GM12878 (cell line): Measurements from ENCODE around the gene TMEM132D. TPM values are rescaled to one million over a fixed set of nuclear protein-coding genes. Genes with fewer than 3 reads are reported as not detected.

Experiments used
- ATAC-seq: fragments of 200-7000 bp; cut with Tn5 transposase; 3 replicates; pipeline ENCODE4 v1.9.1; 2020; ENCODE audit warnings: mild to moderate bottlenecking, moderate library complexity
- BruUV-seq: library from RNA; stranded (reverse); fragments of 400-500 nt; replicated peaks from 2 replicates; lab custom pipeline; 2021; lab: Mats Ljungman, UMichigan
- CTCF ChIA-PET: fragments of 300-600 bp; sonication (Branson Sonifier 250); formaldehyde crosslinking; extraction: SDS; loops from one replicate; lab custom pipeline; 2021; ENCODE audit warnings: inconsistent platforms; lab: Yijun Ruan, JAX
- POLR2A ChIA-PET: fragments of 350-600 bp; formaldehyde crosslinking; extraction: SDS; loops from one replicate; lab custom pipeline; 2021; ENCODE audit warnings: inconsistent platforms; lab: Charles Lee
- RAD21 ChIA-PET: fragments of 300-600 bp; sonication (Branson Sonifier 250); formaldehyde crosslinking; loops from one replicate; lab custom pipeline; 2023; ENCODE audit warnings: antibody characterized with exemption; ENCODE audit not compliant: unreplicated experiment; lab: Charles Lee
- SMC1A ChIA-PET: fragments of 300-600 bp; sonication (Branson Sonifier 250); formaldehyde crosslinking; loops from one replicate; lab custom pipeline; 2023; ENCODE audit not compliant: unreplicated experiment, uncharacterized antibody; lab: Charles Lee
- DNase-seq: peaks from one replicate; pipeline ENCODE4 v3.0.0-alpha.2; 2011; ENCODE audit warnings: low read depth, low spot score
- FAIRE-seq: peaks from 3 replicates; lab custom pipeline; 2011; peaks lifted over from hg19 to GRCh38; lab: Jason Lieb, UNC
- H2AFZ ChIP-seq: 2 replicates; pipeline ENCODE4 v1.6.0; 2011; ENCODE audit warnings: low read depth, low read length, control low read depth; ENCODE audit not compliant: control insufficient read depth
- H3K27ac ChIP-seq: 2 replicates; pipeline ENCODE4 v1.5.1; 2011; ENCODE audit warnings: control low read depth; ENCODE audit not compliant: control insufficient read depth, insufficient read depth
- H3K27me3 ChIP-seq, 2 experiments: replicated peaks in 1 of 2; 2 replicates each; pipeline versions ENCODE4 v1.6.0 to v1.6.1; 2011; ENCODE audit warnings: low read length in 1 of 2; ENCODE audit not compliant: control insufficient read depth in 2 of 2, insufficient read depth in 2 of 2
- H3K36me3 ChIP-seq, 2 experiments: 2 replicates each; pipeline ENCODE4 v1.5.1; 2011; ENCODE audit warnings: low read length in 1 of 2; ENCODE audit not compliant: control insufficient read depth in 2 of 2, insufficient read depth in 2 of 2
- H3K4me1 ChIP-seq: 2 replicates; pipeline ENCODE4 v1.6.1; 2011; ENCODE audit warnings: mild to moderate bottlenecking, low read length, moderate library complexity, mixed read lengths; ENCODE audit not compliant: control insufficient read depth, insufficient read depth
- H3K4me2 ChIP-seq: 2 replicates; pipeline ENCODE4 v1.6.0; 2011; ENCODE audit warnings: control low read depth; ENCODE audit not compliant: control insufficient read depth, insufficient read depth
- H3K4me3 ChIP-seq: fragments of 200-600 bp; sonication (generic); 2 replicates; pipeline ENCODE4 v1.5.1; 2016
- H3K79me2 ChIP-seq: 2 replicates; pipeline ENCODE4 v1.6.0; 2011; ENCODE audit warnings: low read length; ENCODE audit not compliant: control insufficient read depth, insufficient read depth
- H3K9ac ChIP-seq: 2 replicates; pipeline ENCODE4 v1.8.0; 2011; ENCODE audit warnings: low read length, control low read depth, mixed read lengths; ENCODE audit not compliant: control insufficient read depth, insufficient read depth
- H3K9me3 ChIP-seq: replicated peaks from 3 replicates; pipeline ENCODE4 v1.5.1; 2011; ENCODE audit warnings: mild to moderate bottlenecking, low read length; ENCODE audit not compliant: control insufficient read depth, insufficient read depth
- H4K20me1 ChIP-seq: 2 replicates; pipeline ENCODE4 v1.6.0; 2011; ENCODE audit not compliant: control insufficient read depth, insufficient read depth
- ATF3 ChIP-seq: IDR thresholded peaks from 2 replicates; pipeline ENCODE4 v1.6.1; 2011; ENCODE audit warnings: low read depth, mild to moderate bottlenecking, low read length, moderate library complexity, borderline replicate concordance; ENCODE audit errors: extremely low read depth
- BCL3 ChIP-seq: IDR thresholded peaks from 2 replicates; pipeline ENCODE4 v1.6.1; 2011; ENCODE audit warnings: borderline replicate concordance, low read depth, mild to moderate bottlenecking, moderate library complexity, low read length; ENCODE audit not compliant: insufficient read depth, poor library complexity, severe bottlenecking
- BMI1 ChIP-seq: fragments of 450-650 bp; IDR thresholded peaks from 2 replicates; pipeline ENCODE4 v1.6.1; 2016; ENCODE audit warnings: mild to moderate bottlenecking, moderate library complexity, borderline replicate concordance
- CREM ChIP-seq: IDR thresholded peaks from 2 replicates; pipeline ENCODE4 v1.6.1; 2014; ENCODE audit warnings: antibody characterized with exemption, low read depth
- MAX ChIP-seq: IDR thresholded peaks from 2 replicates; pipeline ENCODE4 v1.6.1; 2012; ENCODE audit warnings: low read depth, low read length, improper control_type of control experiment
- MTA2 ChIP-seq: fragments of 450-650 bp; IDR thresholded peaks from 2 replicates; pipeline ENCODE4 v1.6.1; 2016; ENCODE audit warnings: low read depth, mild to moderate bottlenecking, moderate library complexity
- NFIC ChIP-seq: IDR thresholded peaks from 2 replicates; pipeline ENCODE4 v1.6.1; 2012; ENCODE audit warnings: low read depth, mild to moderate bottlenecking, inconsistent platforms, low read length, moderate library complexity
- PML ChIP-seq: IDR thresholded peaks from 2 replicates; pipeline ENCODE4 v1.6.1; 2012; ENCODE audit warnings: low read length, inconsistent platforms
- POLR2A ChIP-seq: IDR thresholded peaks from 2 replicates; pipeline ENCODE4 v1.6.1; 2011; ENCODE audit warnings: low read depth, mild to moderate bottlenecking, low read length
- STAT3 ChIP-seq: IDR thresholded peaks from 2 replicates; pipeline ENCODE4 v1.6.1; 2011; ENCODE audit warnings: low read depth, low read length, improper control_type of control experiment
- WGBS: methylation state at CpG from one replicate; pipeline ENCODE4 v1.1.6; 2016; ENCODE audit warnings: low lambda C conversion rate; ENCODE audit not compliant: insufficient replicate concordance, insufficient coverage; ENCODE audit errors: missing lambda C conversion rate; 5-methylcytosine and 5-hydroxymethylcytosine counted together
- in situ Hi-C: fragments of 300-500 bp; cut with MboI; formaldehyde crosslinking; loops from 9 replicates; pipeline ENCODE4 v1.14.3; 2018; ENCODE audit warnings: mixed read lengths
- intact Hi-C: fragments of 100-400 bp; cut with micrococcal nuclease; formaldehyde crosslinking; loops from one replicate; pipeline ENCODE4 v1.14.2; 2022; ENCODE audit not compliant: unreplicated experiment
- polyA plus RNA-seq, 11 experiments: library from polyadenylated mRNA; depleted of rRNA in 4 of 11; unstranded in 6 of 11; stranded (reverse) in 5 of 11; fragments of >200 nt; fragmentation: Nextera tagmentation in 4 of 11; fragmentation: Illumina TruSeq in 1 of 11; extraction: Ambion mirVana in 4 of 11; extraction: Trizol in 1 of 11; gene quantifications; 1 replicate in 1 of 11; 2 replicates in 10 of 11; pipeline versions ENCODE4 v1.2.1 to v1.2.3, GENCODE V29; 2011 to 2016; ENCODE audit warnings: inconsistent platforms in 2 of 11, missing spikeins in 2 of 11, low read depth in 1 of 11
- total RNA-seq, 4 experiments: library from RNA; depleted of rRNA in 3 of 4; stranded (reverse); fragments of >200 nt in 3 of 4; fragmentation: Illumina TruSeq in 1 of 4; extraction: Trizol in 1 of 4; gene quantifications; 2 replicates each; pipeline versions ENCODE4 v1.2.1 to v1.2.3, GENCODE V29; 2013 to 2021

TMEM132D gene
- total and polyA plus RNA-seq, 10 of the 15 experiments (the other 5 are each of a cell fraction or from before 2014, with no cell fraction given), result under 0.01 to 0.12 (median 0.02) TPM; not detected in 3

GRCh38 chr12:129028844-129029243 lies 875.0 kb downstream of the TMEM132D start:
- in situ Hi-C loops, result no loop called here
- DNase-seq (no peak), ATAC-seq (no peak), FAIRE-seq (no peak)
- no peaks in the 10 kb centered on the region; a peak in 1 of 4 replicates for H3K27me3 ChIP-seq
- TF ChIP-seq BCL3, result no peak
- TF ChIP-seq NFIC, result no peak
- no peak for TF ChIP-seq BMI1
- no peak for TF ChIP-seq ATF3
- TF ChIP-seq POLR2A, result no peak
- TF ChIP-seq STAT3, result no peak
- no peak for TF ChIP-seq MTA2
- TF ChIP-seq CREM, result no peak
- TF ChIP-seq MAX, result no peak
- TF ChIP-seq PML, result no peak
- ChIA-PET POLR2A (no interaction called here), CTCF (no interaction called here), RAD21 (no interaction called here), SMC1A (no interaction called here)
- no peaks in the 10 kb centered on the region for H4K20me1 ChIP-seq
- H3K9me3 ChIP-seq, result no peaks in the 10 kb centered on the region
- H2AFZ ChIP-seq, result no peak overlapping the region
- H3K9ac ChIP-seq, result no peak overlapping the region
- no peaks in the 10 kb centered on the region for H3K36me3 ChIP-seq
- no peak overlapping the region for H3K27ac ChIP-seq
- no peaks in the 10 kb centered on the region for H3K79me2 ChIP-seq
- intact Hi-C loops, result no loop called here
- 71% methylated on average over 16 of the region's 16 CpGs for WGBS
- no peak overlapping the region for H3K4me3 ChIP-seq
- BruUV-seq, result no TSS peak
- H3K4me2 ChIP-seq, result no peak overlapping the region
- no peaks in the 10 kb centered on the region for H3K4me1 ChIP-seq
